ENCODE data around the gene EZH1.

GRCh38 chr17:42783062-42783790 lies 38.4 kb upstream of the EZH1 start:
- TF ChIP-seq POLR2AphosphoS5 (IDR thresholded peaks at IDR 0.05), result no peak
- TF ChIP-seq CTCF (IDR thresholded peaks at IDR 0.05), result no peak
- TF ChIP-seq EP300 (IDR thresholded peaks at IDR 0.05), result no peak

Data from suprapubic skin (tissue), 4 donors.